ENCODE results near the gene COLEC11.

COLEC11 gene

DNA sequence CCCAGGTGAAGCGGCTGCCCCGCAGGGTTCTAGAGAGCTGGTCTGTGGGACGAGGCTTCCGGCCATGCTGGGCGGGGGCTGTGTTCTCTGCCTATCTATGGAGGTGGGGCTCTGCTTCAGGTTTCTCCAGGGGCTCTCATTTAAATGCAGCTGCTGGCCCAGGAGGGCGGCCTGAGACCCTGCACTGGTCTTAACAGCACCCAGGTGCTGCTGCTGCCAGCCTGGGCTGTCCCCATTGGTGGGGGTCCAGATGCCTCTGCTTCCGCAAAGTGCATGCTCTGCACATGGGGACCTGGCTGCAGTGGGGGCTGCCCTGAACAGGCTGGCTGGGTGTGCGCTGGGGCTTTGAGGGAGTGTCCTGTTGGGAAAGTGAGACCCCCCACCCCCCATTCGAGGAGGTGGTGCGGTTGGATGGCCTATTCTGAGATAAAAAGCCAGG is 33.3 kb downstream of the COLEC11 start:
- no peak for TF ChIP-seq RAD21 (IDR thresholded peaks at IDR 0.05; ENCODE audit: low read depth)
- no peak for TF ChIP-seq CEBPB (IDR thresholded peaks at IDR 0.05)
- TF ChIP-seq FOXM1 (IDR thresholded peaks at IDR 0.05; ENCODE audit: borderline replicate concordance, low read depth), result no peak
- no peak for TF ChIP-seq USF1 (IDR thresholded peaks at IDR 0.05)
- no peak for TF ChIP-seq TAF1 (IDR thresholded peaks at IDR 0.05; ENCODE audit: low read depth)
- no peak for TF ChIP-seq EP300 (IDR thresholded peaks at IDR 0.05; ENCODE audit: borderline replicate concordance)
- TF ChIP-seq EGR1 (IDR thresholded peaks at IDR 0.05), result no peak
- TF ChIP-seq CREB1 (IDR thresholded peaks at IDR 0.05; ENCODE audit: low read depth), result no peak
- TF ChIP-seq ZBTB7A (IDR thresholded peaks at IDR 0.05; ENCODE audit: low read depth), result no peak
- TF ChIP-seq TCF12 (IDR thresholded peaks at IDR 0.05; ENCODE audit: low read depth), result no peak
- TF ChIP-seq NFIC (IDR thresholded peaks at IDR 0.05), result no peak
- no peak for TF ChIP-seq MAX (IDR thresholded peaks at IDR 0.05)

GRCh38 chr2:3628800-3629199 is 33.9 kb downstream of the COLEC11 start:
- TF ChIP-seq CREB1 (IDR thresholded peaks at IDR 0.05; ENCODE audit: low read depth), result no peak
- no peak for TF ChIP-seq REST (IDR thresholded peaks at IDR 0.05; ENCODE audit: low read depth)
- no peak for TF ChIP-seq NFIC (IDR thresholded peaks at IDR 0.05)
- no peak for TF ChIP-seq EGR1 (IDR thresholded peaks at IDR 0.05)
- TF ChIP-seq MAX (IDR thresholded peaks at IDR 0.05), result no peak
- no peak for TF ChIP-seq TCF12 (IDR thresholded peaks at IDR 0.05; ENCODE audit: low read depth)
- TF ChIP-seq RAD21 (IDR thresholded peaks at IDR 0.05; ENCODE audit: low read depth), result no peak
- no peak for TF ChIP-seq YY1 (IDR thresholded peaks at IDR 0.05; ENCODE audit: low read depth)
- no peak for TF ChIP-seq EP300 (IDR thresholded peaks at IDR 0.05; ENCODE audit: borderline replicate concordance)

- TF ChIP-seq FOXM1 (IDR thresholded peaks at IDR 0.05; ENCODE audit: borderline replicate concordance, low read depth) (no peak), CREB1 (IDR thresholded peaks at IDR 0.05; ENCODE audit: low read depth) (no peak), EP300 (IDR thresholded peaks at IDR 0.05; ENCODE audit: borderline replicate concordance) (no peak), REST (IDR thresholded peaks at IDR 0.05; ENCODE audit: low read depth) (no peak), MAX (IDR thresholded peaks at IDR 0.05) (no peak), ZBTB7A (IDR thresholded peaks at IDR 0.05; ENCODE audit: low read depth) (no peak), USF1 (IDR thresholded peaks at IDR 0.05) (no peak), CEBPB (IDR thresholded peaks at IDR 0.05) (no peak), YY1 (IDR thresholded peaks at IDR 0.05; ENCODE audit: low read depth) (no peak), TCF12 (IDR thresholded peaks at IDR 0.05; ENCODE audit: low read depth) (no peak), EGR1 (IDR thresholded peaks at IDR 0.05) (no peak), TAF1 (IDR thresholded peaks at IDR 0.05; ENCODE audit: low read depth) (no peak), RAD21 (IDR thresholded peaks at IDR 0.05; ENCODE audit: low read depth) (no peak)
These were observed 35.7 kb downstream of the COLEC11 start for GRCh38 chr2:3630631-3631030.

DNA sequence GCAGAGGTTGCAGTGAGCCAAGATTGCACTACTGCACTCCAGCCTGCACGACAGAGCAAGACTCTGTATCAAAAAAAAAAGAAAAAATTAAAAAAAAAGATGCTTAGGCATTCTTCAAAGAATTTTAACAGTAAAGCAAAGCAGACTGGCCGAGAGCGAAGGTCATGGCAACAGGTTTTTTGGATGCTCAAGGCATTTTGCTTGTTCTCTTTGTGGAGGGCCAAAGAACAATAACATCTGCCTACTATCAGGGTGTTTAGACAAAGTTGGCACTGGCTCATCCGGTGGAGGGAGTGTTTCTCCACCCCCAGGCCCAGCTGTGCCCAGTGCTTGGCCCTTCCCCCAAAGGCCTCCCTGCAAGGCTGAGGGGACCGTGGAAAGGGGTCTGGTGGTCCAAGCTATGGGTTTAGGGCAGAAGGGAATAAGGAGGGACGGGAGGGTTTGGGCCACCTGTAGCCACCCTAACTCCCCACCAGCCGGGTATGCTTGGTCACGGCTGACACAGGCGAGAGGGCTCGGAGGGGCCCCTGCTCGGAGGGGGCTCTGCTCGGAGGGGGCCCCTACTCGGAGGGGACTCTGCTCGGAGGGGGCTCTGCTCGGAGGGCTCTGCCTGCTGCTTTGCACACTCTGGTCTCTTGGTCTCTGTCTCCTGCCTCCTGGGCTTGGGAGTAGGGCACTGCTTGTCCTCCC is 36.4 kb downstream of the COLEC11 start:
- TF ChIP-seq MAX (IDR thresholded peaks at IDR 0.05) (no peak), CREB1 (IDR thresholded peaks at IDR 0.05; ENCODE audit: low read depth) (no peak), REST (IDR thresholded peaks at IDR 0.05; ENCODE audit: low read depth) (no peak), NFIC (IDR thresholded peaks at IDR 0.05) (no peak), ZBTB7A (IDR thresholded peaks at IDR 0.05; ENCODE audit: low read depth) (no peak), TEAD4 (IDR thresholded peaks at IDR 0.05) (no peak), CEBPB (IDR thresholded peaks at IDR 0.05) (no peak), TCF12 (IDR thresholded peaks at IDR 0.05; ENCODE audit: low read depth) (no peak), RAD21 (IDR thresholded peaks at IDR 0.05; ENCODE audit: low read depth) (no peak), EP300 (IDR thresholded peaks at IDR 0.05; ENCODE audit: borderline replicate concordance) (no peak), USF1 (IDR thresholded peaks at IDR 0.05) (no peak), YY1 (IDR thresholded peaks at IDR 0.05; ENCODE audit: low read depth) (no peak)
